Activated CD4-positive, alpha-beta T cell treated with anti-CD3 and anti-CD28 coated beads, Interleukin-2, amount 10 ng/mL, durations not matched to agents 7 days and 5 days (primary cell): ENCODE data around the gene MED26. TPM values are rescaled to one million over a fixed set of nuclear protein-coding genes. Genes with fewer than 3 reads are reported as not detected.

Experiments
- total RNA-seq, 2 experiments: library from RNA; stranded (reverse); gene quantifications; one replicate each; pipeline ENCODE4 v1.2.3, GENCODE V29; 2021

MED26 gene
- total RNA-seq, 2 experiments from 2014 or later: 14.6 to 15.6 TPM

Other genes with a start within 250 kb of the MED26 start
- gene EPS15L1, start 156.2 kb downstream of the MED26 start, total RNA-seq: 10 to 100 TPM; 33.3 to 39.1 TPM
- gene CALR3, start 132.0 kb downstream of the MED26 start, total RNA-seq: not detected
- 1 to 10 TPM; 3.1 to 3.9 TPM for gene C19orf44, start 131.8 kb downstream of the MED26 start, total RNA-seq
- gene CHERP, start 85.8 kb downstream of the MED26 start, total RNA-seq: 10 to 100 TPM; 57.9 to 62.2 TPM
- gene SLC35E1, start 55.8 kb downstream of the MED26 start, total RNA-seq: 10 to 100 TPM; 40.6 to 43.1 TPM
- 10 to 100 TPM; 58.4 to 59.6 TPM for gene SMIM7, start 31.9 kb upstream of the MED26 start, total RNA-seq
- gene TMEM38A, start 32.9 kb upstream of the MED26 start, total RNA-seq: 1 to 10 TPM; 1.1 to 1.7 TPM
- not detected for gene NWD1, start 91.6 kb upstream of the MED26 start, total RNA-seq
- 10 to 100 TPM; 31.4 to 33.6 TPM for gene SIN3B, start 201.2 kb upstream of the MED26 start, total RNA-seq